HepG2 (cell line): ENCODE measurements around the gene PSMA7. TPM values are rescaled to one million over a fixed set of nuclear protein-coding genes. Genes with fewer than 3 reads are reported as not detected.

Experiments used
- ATAC-seq: fragments of 200-7000 bp; cut with Tn5 transposase; 3 replicates; pipeline ENCODE4 v1.9.1; 2020; ENCODE audit warnings: mild to moderate bottlenecking, moderate library complexity
- BruUV-seq: library from RNA; stranded (reverse); fragments of 400-500 nt; replicated peaks from 2 replicates; lab custom pipeline; 2021; lab: Mats Ljungman, UMichigan
- CTCF ChIA-PET: fragments of 300-600 bp; formaldehyde crosslinking; extraction: SDS; loops from one replicate; lab custom pipeline; 2021; ENCODE audit warnings: low total read pairs, inconsistent platforms, low intra/inter-chr PET ratio; lab: Yijun Ruan, JAX
- POLR2A ChIA-PET: fragments of 350-600 bp; sonication (Branson Sonifier 250); formaldehyde crosslinking; loops from one replicate; lab custom pipeline; 2020; ENCODE audit warnings: antibody characterized with exemption, inconsistent platforms; lab: Yijun Ruan, JAX
- DNase-seq: peaks from one replicate; pipeline ENCODE4 v3.0.0-alpha.2; 2015; ENCODE audit warnings: low spot score
- FAIRE-seq: peaks from 3 replicates; lab custom pipeline; 2011; peaks lifted over from hg19 to GRCh38; lab: Jason Lieb, UNC
- H2AFZ ChIP-seq: one replicate; pipeline ENCODE4 v1.6.1; 2011; ENCODE audit warnings: low read length, inconsistent platforms
- H3K27ac ChIP-seq: fragments of 300-600 bp; 3 replicates; pipeline ENCODE4 v1.8.0; 2011; ENCODE audit warnings: mixed run types, mild to moderate bottlenecking, mixed read lengths, low read length, inconsistent platforms; ENCODE audit not compliant: insufficient read depth; ENCODE audit errors: extremely low read length
- H3K27me3 ChIP-seq, 2 experiments: fragments of 200-600 bp in 1 of 2; 2 replicates in 1 of 2; 3 replicates in 1 of 2; pipeline versions ENCODE4 v1.6.0 to v1.8.0; 2011; ENCODE audit warnings: low read length in 2 of 2, mild to moderate bottlenecking in 2 of 2, moderate library complexity in 2 of 2, inconsistent platforms in 1 of 2; ENCODE audit not compliant: insufficient read depth in 2 of 2, control insufficient read depth in 1 of 2
- H3K36me3 ChIP-seq, 2 experiments: fragments of 200-600 bp in 1 of 2; replicated peaks in 1 of 2; 2 replicates in 1 of 2; 3 replicates in 1 of 2; pipeline versions ENCODE4 v1.5.1 to v1.8.0; 2011; ENCODE audit warnings: low read length in 2 of 2, inconsistent platforms in 1 of 2; ENCODE audit not compliant: insufficient read depth in 2 of 2, control insufficient read depth in 1 of 2
- H3K4me1 ChIP-seq: 2 replicates; pipeline ENCODE4 v1.5.1; 2012; ENCODE audit warnings: low read length, inconsistent platforms; ENCODE audit not compliant: insufficient read depth
- H3K4me2 ChIP-seq: 2 replicates; pipeline ENCODE4 v1.6.0; 2011; ENCODE audit warnings: low read depth, low read length, inconsistent platforms
- H3K4me3 ChIP-seq, 3 experiments: fragments of 200-600 bp in 1 of 3; sonication (generic), shearing (Covaris generic) in 1 of 3; replicated peaks in 1 of 3; 2 replicates each; pipeline ENCODE4 v1.5.1; 2011 to 2016; ENCODE audit warnings: low read length in 3 of 3, inconsistent platforms in 2 of 3, low read depth in 2 of 3, mild to moderate bottlenecking in 2 of 3, control low read depth in 1 of 3, mixed read lengths in 1 of 3; ENCODE audit not compliant: insufficient read depth in 1 of 3
- H3K79me2 ChIP-seq: one replicate; pipeline ENCODE4 v1.6.1; 2011; ENCODE audit warnings: low read length, inconsistent platforms; ENCODE audit not compliant: insufficient read depth
- H3K9ac ChIP-seq: 2 replicates; pipeline ENCODE4 v1.6.0; 2011; ENCODE audit warnings: mild to moderate bottlenecking, low read depth, low read length, inconsistent platforms; ENCODE audit not compliant: insufficient read depth
- H3K9me3 ChIP-seq: 2 replicates; pipeline ENCODE4 v1.5.1; 2012; ENCODE audit warnings: mild to moderate bottlenecking, low read length
- H4K20me1 ChIP-seq: 2 replicates; pipeline ENCODE4 v1.6.0; 2011; ENCODE audit warnings: inconsistent platforms, mild to moderate bottlenecking, low read length, moderate library complexity; ENCODE audit not compliant: insufficient read depth
- DMAP1 ChIP-seq: IDR thresholded peaks from 2 replicates; pipeline ENCODE4 v1.6.1; 2016
- HHEX ChIP-seq: IDR thresholded peaks from 2 replicates; pipeline ENCODE4 v1.6.1; 2016; ENCODE audit warnings: control low read depth
- IKZF1 ChIP-seq: fragments of 450-650 bp; IDR thresholded peaks from 2 replicates; pipeline ENCODE4 v1.7.1; 2016
- NFYC ChIP-seq: IDR thresholded peaks from 2 replicates; pipeline ENCODE4 v1.6.1; 2016; ENCODE audit warnings: missing genetic modification reagents, missing compliant biosample characterization
- PRDM15 ChIP-seq: sonication (generic); formaldehyde crosslinking; IDR thresholded peaks from 2 replicates; pipeline ENCODE4 v1.4.0; 2020; ENCODE audit warnings: missing genetic modification reagents
- SATB2 ChIP-seq: sonication (generic); formaldehyde crosslinking; IDR thresholded peaks from 2 replicates; pipeline ENCODE4 v1.5.0; 2020; ENCODE audit warnings: missing genetic modification reagents
- ZFYVE20 ChIP-seq: sonication (generic); formaldehyde crosslinking; IDR thresholded peaks from 2 replicates; pipeline ENCODE4 v1.8.0; 2023; ENCODE audit warnings: low read depth, mild to moderate bottlenecking, moderate library complexity, missing genetic modification reagents, borderline replicate concordance
- ZNF296 ChIP-seq: sonication (generic); formaldehyde crosslinking; conservative IDR thresholded peaks from 2 replicates; pipeline ENCODE4 v1.5.0; 2020; ENCODE audit warnings: mild to moderate bottlenecking, missing genetic modification reagents
- ZNF317 ChIP-seq: sonication (generic); formaldehyde crosslinking; IDR thresholded peaks from 2 replicates; pipeline ENCODE4 v1.5.0; 2020; ENCODE audit warnings: mild to moderate bottlenecking, missing genetic modification reagents
- ZNF460 ChIP-seq: sonication (generic); formaldehyde crosslinking; IDR thresholded peaks from 2 replicates; pipeline ENCODE4 v1.5.1; 2020; ENCODE audit warnings: missing genetic modification reagents, mild to moderate bottlenecking, borderline replicate concordance
- ZNF629 ChIP-seq: sonication (generic); formaldehyde crosslinking; conservative IDR thresholded peaks from 2 replicates; pipeline ENCODE4 v1.5.0; 2020; ENCODE audit warnings: missing genetic modification reagents
- ZNF652 ChIP-seq: IDR thresholded peaks from 2 replicates; pipeline ENCODE4 v1.6.1; 2016; ENCODE audit warnings: low read depth, borderline replicate concordance
- ZNF670 ChIP-seq: sonication (generic); formaldehyde crosslinking; IDR thresholded peaks from 2 replicates; pipeline ENCODE4 v1.8.0; 2022; ENCODE audit warnings: mild to moderate bottlenecking, missing genetic modification reagents, borderline replicate concordance
- ZNF75D ChIP-seq: sonication (generic); formaldehyde crosslinking; IDR thresholded peaks from 2 replicates; pipeline ENCODE4 v1.8.1; 2023; ENCODE audit warnings: missing genetic modification reagents, mild to moderate bottlenecking, borderline replicate concordance
- ZSCAN29 ChIP-seq: sonication (generic); formaldehyde crosslinking; conservative IDR thresholded peaks from 2 replicates; pipeline ENCODE4 v1.4.0; 2020; ENCODE audit warnings: mild to moderate bottlenecking, missing genetic modification reagents
- WGBS: methylation state at CpG from one replicate; pipeline ENCODE4 v1.1.6; 2017; ENCODE audit warnings: low lambda C conversion rate; 5-methylcytosine and 5-hydroxymethylcytosine counted together
- in situ Hi-C: cut with HindIII; loops from 2 replicates; pipeline ENCODE4 v1.10.0; 2017; ENCODE audit warnings: low pct_unique_long_range_greater_than_20kb; ENCODE audit not compliant: extremely low pct_ligation_motif_present
- intact Hi-C: fragments of 100-400 bp; cut with micrococcal nuclease; formaldehyde crosslinking; loops from one replicate; pipeline ENCODE4 v1.10.0; 2022; ENCODE audit not compliant: unreplicated experiment
- polyA plus RNA-seq, 8 experiments: library from polyadenylated mRNA; depleted of rRNA in 3 of 8; stranded (reverse) in 7 of 8; unstranded in 1 of 8; fragments of >200 nt; fragmentation: Illumina TruSeq in 4 of 8; extraction: Trizol in 4 of 8; gene quantifications; 2 replicates each; pipeline versions ENCODE4 v1.2.1 to v1.2.3, GENCODE V29; 2011 to 2016; ENCODE audit warnings: low read depth in 4 of 8, missing spikeins in 1 of 8, mixed read lengths in 1 of 8; ENCODE audit not compliant: insufficient read depth in 1 of 8
- total RNA-seq, 5 experiments: library from RNA; depleted of rRNA; stranded (reverse); fragments of >200 nt; fragmentation: Illumina TruSeq; extraction: Trizol; gene quantifications; 2 replicates each; pipeline ENCODE4 v1.2.3, GENCODE V29; 2016; ENCODE audit warnings: low read depth in 1 of 5
- TF ChIP-seq, protein P1 (sequence below): sonication (generic); formaldehyde crosslinking; IDR thresholded peaks from 2 replicates; pipeline ENCODE4 v1.4.0; 2020; ENCODE audit warnings: missing genetic modification reagents
- TF ChIP-seq, protein P2 (sequence below): sonication (generic); formaldehyde crosslinking; IDR thresholded peaks from 2 replicates; pipeline ENCODE4 v1.5.1; 2020; ENCODE audit warnings: mild to moderate bottlenecking, moderate library complexity, missing genetic modification reagents

Gene PSMA7
- total and polyA plus RNA-seq, 2 of the 13 experiments (the other 11 are each of a cell fraction or from before 2014, with no cell fraction given), result 531 to 631 TPM

GRCh38 chr20:62155428-62156253, 12.4 kb upstream of the PSMA7 start:
- peak; percentile 64 for DNase-seq
- H4K20me1 ChIP-seq, result peaks cover 17% of the 10 kb centered on the region
- H3K9ac ChIP-seq, result peak overlapping the region; percentile 20
- peak overlapping the region in 1 of 3 experiments; percentile 44; a peak in 1 of 6 replicates for H3K4me3 ChIP-seq
- in situ Hi-C loops, result no loop called here
- peaks cover 91% of the 10 kb centered on the region for H3K79me2 ChIP-seq
- peaks cover 37% of the 10 kb centered on the region for H3K4me1 ChIP-seq
- intact Hi-C loops, result loop anchor here (5.0 kb wide), 1 partner anchor 33 kb away; the partner anchor contains the start of gene LSM14B
- ATAC-seq, result peak; percentile 40
- CTCF ChIA-PET, result interaction anchor here (4.9 kb wide), 1 partner anchor 145 kb away, joined by 46 read pairs; no protein-coding TSS in a partner anchor
- H3K4me2 ChIP-seq, result peak overlapping the region; percentile 40
- FAIRE-seq, result peak; percentile 90
- no peaks in the 10 kb centered on the region for H3K27me3 ChIP-seq
- 78% methylated on average over 29 of the region's 29 CpGs for WGBS
- H3K27ac ChIP-seq, result peak overlapping the region; percentile 56
- POLR2A ChIA-PET, result interaction anchor here (1.1 to 2.6 kb wide), 3 partner anchors 12 to 89 kb away, joined by 5 to 7 read pairs (median 6); no protein-coding TSS in a partner anchor
- H2AFZ ChIP-seq, result no peak overlapping the region
- H3K9me3 ChIP-seq, result no peaks in the 10 kb centered on the region
- no TSS peak for BruUV-seq
- H3K36me3 ChIP-seq, result peaks cover 21 to 62% of the 10 kb centered on the region in 2 experiments
- TF ChIP-seq IKZF1 (no peak), DMAP1 (CRISPR knock-in tag) (peak; percentile 59; the same call in 1 of the 2 replicates), ZFYVE20 (no peak), ZNF670 (CRISPR knock-in tag) (no peak), NFYC (peak; percentile 24; the same call in 1 of the 2 replicates), SATB2 (CRISPR knock-in tag) (no peak), ZNF75D (no peak), ZNF652 (CRISPR knock-in tag) (no peak), ZSCAN29 (CRISPR knock-in tag) (0 out of 2 replicates have a peak, but pooled peaks have one; percentile 24), ZNF629 (peak; percentile 10; the same call in 1 of the 2 replicates), ZNF317 (CRISPR knock-in tag) (no peak), ZNF296 (no peak), ZNF460 (CRISPR knock-in tag) (no peak), PRDM15 (CRISPR knock-in tag) (no peak), HHEX (CRISPR knock-in tag) (no peak)
- TF ChIP-seq, protein P1, sequence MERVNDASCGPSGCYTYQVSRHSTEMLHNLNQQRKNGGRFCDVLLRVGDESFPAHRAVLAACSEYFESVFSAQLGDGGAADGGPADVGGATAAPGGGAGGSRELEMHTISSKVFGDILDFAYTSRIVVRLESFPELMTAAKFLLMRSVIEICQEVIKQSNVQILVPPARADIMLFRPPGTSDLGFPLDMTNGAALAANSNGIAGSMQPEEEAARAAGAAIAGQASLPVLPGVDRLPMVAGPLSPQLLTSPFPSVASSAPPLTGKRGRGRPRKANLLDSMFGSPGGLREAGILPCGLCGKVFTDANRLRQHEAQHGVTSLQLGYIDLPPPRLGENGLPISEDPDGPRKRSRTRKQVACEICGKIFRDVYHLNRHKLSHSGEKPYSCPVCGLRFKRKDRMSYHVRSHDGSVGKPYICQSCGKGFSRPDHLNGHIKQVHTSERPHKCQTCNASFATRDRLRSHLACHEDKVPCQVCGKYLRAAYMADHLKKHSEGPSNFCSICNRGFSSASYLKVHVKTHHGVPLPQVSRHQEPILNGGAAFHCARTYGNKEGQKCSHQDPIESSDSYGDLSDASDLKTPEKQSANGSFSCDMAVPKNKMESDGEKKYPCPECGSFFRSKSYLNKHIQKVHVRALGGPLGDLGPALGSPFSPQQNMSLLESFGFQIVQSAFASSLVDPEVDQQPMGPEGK (CRISPR knock-in tag), result peak; percentile 97
- TF ChIP-seq, protein P2, sequence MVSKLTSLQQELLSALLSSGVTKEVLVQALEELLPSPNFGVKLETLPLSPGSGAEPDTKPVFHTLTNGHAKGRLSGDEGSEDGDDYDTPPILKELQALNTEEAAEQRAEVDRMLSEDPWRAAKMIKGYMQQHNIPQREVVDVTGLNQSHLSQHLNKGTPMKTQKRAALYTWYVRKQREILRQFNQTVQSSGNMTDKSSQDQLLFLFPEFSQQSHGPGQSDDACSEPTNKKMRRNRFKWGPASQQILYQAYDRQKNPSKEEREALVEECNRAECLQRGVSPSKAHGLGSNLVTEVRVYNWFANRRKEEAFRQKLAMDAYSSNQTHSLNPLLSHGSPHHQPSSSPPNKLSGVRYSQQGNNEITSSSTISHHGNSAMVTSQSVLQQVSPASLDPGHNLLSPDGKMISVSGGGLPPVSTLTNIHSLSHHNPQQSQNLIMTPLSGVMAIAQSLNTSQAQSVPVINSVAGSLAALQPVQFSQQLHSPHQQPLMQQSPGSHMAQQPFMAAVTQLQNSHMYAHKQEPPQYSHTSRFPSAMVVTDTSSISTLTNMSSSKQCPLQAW (CRISPR knock-in tag), result no peak
